Measurements from ENCODE around the gene COL15A1. TPM values are rescaled to one million over a fixed set of nuclear protein-coding genes. Genes with fewer than 3 reads are reported as not detected.
"Not testable (repeated sequence)": the region's sequence is repeated elsewhere in the genome, so short reads cannot be mapped to it uniquely, and the experiment has no call there.

Gene COL15A1
- total RNA-seq, 1 experiment from 2014 or later: 0.04 TPM

DNA sequence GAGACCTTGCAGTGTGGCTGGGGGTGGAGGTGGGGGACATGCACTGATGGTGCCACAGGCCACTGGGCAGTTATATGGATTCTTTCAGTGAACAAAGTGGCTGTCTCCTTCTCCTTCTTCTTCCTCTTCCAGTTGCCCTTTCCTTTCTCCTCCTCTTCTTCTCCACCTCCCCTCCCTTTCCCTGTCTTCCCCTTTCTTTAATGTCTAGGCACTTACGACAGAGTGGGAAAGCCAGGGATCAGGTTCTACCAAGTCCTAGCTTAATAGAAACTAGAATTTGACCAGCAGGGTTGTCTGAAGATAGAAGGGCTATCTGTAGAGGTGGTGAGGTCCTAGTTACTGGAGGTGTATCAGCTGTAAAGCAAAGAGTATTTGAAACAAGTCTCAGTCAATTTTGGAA is 62.8 kb downstream of the COL15A1 start:
- TF ChIP-seq EZH2 (IDR thresholded peaks at IDR 0.05; ENCODE audit: borderline replicate concordance, low read depth, low read length, poor library complexity, severe bottlenecking): no peak
- TF ChIP-seq, protein P1, sequence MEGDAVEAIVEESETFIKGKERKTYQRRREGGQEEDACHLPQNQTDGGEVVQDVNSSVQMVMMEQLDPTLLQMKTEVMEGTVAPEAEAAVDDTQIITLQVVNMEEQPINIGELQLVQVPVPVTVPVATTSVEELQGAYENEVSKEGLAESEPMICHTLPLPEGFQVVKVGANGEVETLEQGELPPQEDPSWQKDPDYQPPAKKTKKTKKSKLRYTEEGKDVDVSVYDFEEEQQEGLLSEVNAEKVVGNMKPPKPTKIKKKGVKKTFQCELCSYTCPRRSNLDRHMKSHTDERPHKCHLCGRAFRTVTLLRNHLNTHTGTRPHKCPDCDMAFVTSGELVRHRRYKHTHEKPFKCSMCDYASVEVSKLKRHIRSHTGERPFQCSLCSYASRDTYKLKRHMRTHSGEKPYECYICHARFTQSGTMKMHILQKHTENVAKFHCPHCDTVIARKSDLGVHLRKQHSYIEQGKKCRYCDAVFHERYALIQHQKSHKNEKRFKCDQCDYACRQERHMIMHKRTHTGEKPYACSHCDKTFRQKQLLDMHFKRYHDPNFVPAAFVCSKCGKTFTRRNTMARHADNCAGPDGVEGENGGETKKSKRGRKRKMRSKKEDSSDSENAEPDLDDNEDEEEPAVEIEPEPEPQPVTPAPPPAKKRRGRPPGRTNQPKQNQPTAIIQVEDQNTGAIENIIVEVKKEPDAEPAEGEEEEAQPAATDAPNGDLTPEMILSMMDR (conservative IDR thresholded peaks at IDR 0.05; ENCODE audit: low read depth, low read length): no peak
- H3K36me3 ChIP-seq (ENCODE audit: insufficient read depth, low read length, poor library complexity, severe bottlenecking): no peaks in the 10 kb centered on the region
- peaks cover 13% of the 10 kb centered on the region for H3K9me3 ChIP-seq (ENCODE audit: low read depth, low read length, poor library complexity, severe bottlenecking)
- CTCF ChIA-PET: no interaction called here
- no TSS peak for BruUV-seq (replicated peaks)
- POLR2A ChIA-PET (ENCODE audit: low non-redundant PET): interaction anchor here (0.5 kb wide), 1 partner anchor 1104 kb away, joined by 3 read pairs; no protein-coding TSS in a partner anchor
- H3K4me1 ChIP-seq (ENCODE audit: insufficient read depth, low read length, poor library complexity, severe bottlenecking): no peaks in the 10 kb centered on the region
- no peak for DNase-seq (ENCODE audit: low spot score)
- H3K27me3 ChIP-seq (replicated peaks; ENCODE audit: insufficient read depth, low read depth, low read length, poor library complexity): peaks cover 8% of the 10 kb centered on the region
- H3K4me3 ChIP-seq (ENCODE audit: low read depth, low read length, poor library complexity, severe bottlenecking): no peak overlapping the region
- intact Hi-C loops (cut with micrococcal nuclease; ENCODE audit: unreplicated experiment): no loop called here
- no peak overlapping the region for H3K27ac ChIP-seq (ENCODE audit: low read depth, low read length, poor library complexity, severe bottlenecking)

DNA sequence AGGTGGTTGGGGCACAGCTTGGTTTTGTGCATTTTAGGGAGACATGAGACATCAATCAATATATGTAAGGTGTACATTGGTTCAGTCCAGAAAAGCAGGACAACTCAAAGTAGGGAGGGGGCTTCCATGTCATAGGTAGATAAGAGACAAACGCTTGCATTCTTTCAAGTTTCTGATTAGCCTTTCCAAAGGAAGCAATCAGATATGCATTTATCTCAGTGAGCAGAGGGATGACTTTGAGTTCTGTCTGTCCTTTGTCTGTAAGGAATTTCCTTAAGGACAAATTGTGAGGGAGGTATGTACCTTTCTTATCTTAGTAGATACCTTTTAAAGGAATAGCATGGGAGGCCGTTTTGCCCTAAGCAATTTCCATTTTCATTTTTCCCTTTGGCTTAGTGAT is 63.3 kb downstream of the COL15A1 start:
- no peak for DNase-seq (ENCODE audit: low spot score)
- Histone ChIP-seq H3K4me3 (ENCODE audit: low read depth, low read length, poor library complexity, severe bottlenecking) (no peak overlapping the region), H3K36me3 (ENCODE audit: insufficient read depth, low read length, poor library complexity, severe bottlenecking) (no peaks in the 10 kb centered on the region), H3K9me3 (ENCODE audit: low read depth, low read length, poor library complexity, severe bottlenecking) (peaks cover 16% of the 10 kb centered on the region), H3K27me3 (replicated peaks; ENCODE audit: insufficient read depth, low read depth, low read length, poor library complexity) (peaks cover 8% of the 10 kb centered on the region), H3K4me1 (ENCODE audit: insufficient read depth, low read length, poor library complexity, severe bottlenecking) (no peaks in the 10 kb centered on the region), H3K27ac (ENCODE audit: low read depth, low read length, poor library complexity, severe bottlenecking) (no peak overlapping the region)
- TF ChIP-seq, protein P1 (conservative IDR thresholded peaks at IDR 0.05; ENCODE audit: low read depth, low read length): no peak
- no peak for TF ChIP-seq EZH2 (IDR thresholded peaks at IDR 0.05; ENCODE audit: borderline replicate concordance, low read depth, low read length, poor library complexity, severe bottlenecking)
- CTCF ChIA-PET: no interaction called here
- POLR2A ChIA-PET (ENCODE audit: low non-redundant PET): interaction anchor here (0.5 kb wide), 1 partner anchor 1104 kb away, joined by 3 read pairs; no protein-coding TSS in a partner anchor
- no TSS peak for BruUV-seq (replicated peaks)
- intact Hi-C loops (cut with micrococcal nuclease; ENCODE audit: unreplicated experiment): no loop called here

DNA sequence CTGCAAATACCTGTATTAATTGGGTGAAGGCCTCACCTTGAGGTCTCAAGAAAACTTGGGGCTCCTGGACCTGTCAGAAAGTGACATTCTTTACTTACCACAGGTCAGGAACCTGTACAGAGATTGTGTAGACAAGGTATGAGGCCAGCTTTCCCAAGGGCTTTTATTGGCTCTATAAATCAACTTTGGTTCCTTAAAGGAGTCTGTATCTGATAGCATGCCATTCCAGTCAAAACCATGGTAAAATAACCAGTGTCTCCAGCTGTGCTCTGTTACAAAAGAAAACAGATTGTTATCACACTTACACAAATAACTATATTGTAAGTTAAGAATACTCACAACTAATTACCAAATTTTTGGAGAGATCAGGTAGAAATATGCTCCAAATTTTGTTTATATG is 64.5 kb downstream of the COL15A1 start:
- H3K27ac ChIP-seq (ENCODE audit: low read depth, low read length, poor library complexity, severe bottlenecking): no peak overlapping the region
- H3K9me3 ChIP-seq (ENCODE audit: low read depth, low read length, poor library complexity, severe bottlenecking): peaks cover 20% of the 10 kb centered on the region
- H3K27me3 ChIP-seq (replicated peaks; ENCODE audit: insufficient read depth, low read depth, low read length, poor library complexity): peaks cover 5% of the 10 kb centered on the region
- ChIA-PET CTCF (interaction anchor here (0.6 kb wide), 2 partner anchors 69 to 125 kb away, joined by 3 read pairs; no protein-coding TSS in a partner anchor), POLR2A (ENCODE audit: low non-redundant PET) (no interaction called here)
- no peak for DNase-seq (ENCODE audit: low spot score)
- TF ChIP-seq, protein P1 (conservative IDR thresholded peaks at IDR 0.05; ENCODE audit: low read depth, low read length): no peak
- TF ChIP-seq EZH2 (IDR thresholded peaks at IDR 0.05; ENCODE audit: borderline replicate concordance, low read depth, low read length, poor library complexity, severe bottlenecking): no peak
- H3K36me3 ChIP-seq (ENCODE audit: insufficient read depth, low read length, poor library complexity, severe bottlenecking): no peaks in the 10 kb centered on the region
- BruUV-seq (replicated peaks): no TSS peak
- H3K4me1 ChIP-seq (ENCODE audit: insufficient read depth, low read length, poor library complexity, severe bottlenecking): no peaks in the 10 kb centered on the region
- no peak overlapping the region for H3K4me3 ChIP-seq (ENCODE audit: low read depth, low read length, poor library complexity, severe bottlenecking)
- intact Hi-C loops (cut with micrococcal nuclease; ENCODE audit: unreplicated experiment): no loop called here

DNA sequence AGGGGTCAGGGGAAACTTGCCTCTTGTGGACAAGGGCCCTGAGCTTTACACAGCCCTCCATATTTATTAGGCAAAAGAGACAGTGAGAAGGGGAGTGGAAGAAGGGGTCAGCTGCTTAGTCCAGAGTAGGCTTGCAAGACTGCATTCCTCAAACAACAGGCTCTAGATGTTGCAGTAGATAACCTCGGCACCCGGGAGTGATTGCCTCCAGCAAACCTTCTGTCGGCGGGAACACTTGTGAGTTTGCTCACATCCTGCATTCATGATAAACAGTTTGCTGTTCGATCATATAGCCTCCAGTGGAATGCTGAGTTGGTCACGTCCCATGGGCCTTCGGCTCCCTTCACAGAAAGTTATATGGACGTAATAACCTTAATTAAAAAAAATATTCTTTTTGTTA is 66.7 kb downstream of the COL15A1 start:
- CTCF ChIA-PET; BruUV-seq (replicated peaks): not testable (repeated sequence)

More for the DNA sequence above, 66.7 kb downstream of the COL15A1 start:
- intact Hi-C loops (cut with micrococcal nuclease; ENCODE audit: unreplicated experiment); H3K27me3 ChIP-seq (replicated peaks; ENCODE audit: insufficient read depth, low read depth, low read length, poor library complexity); H3K36me3 ChIP-seq (ENCODE audit: insufficient read depth, low read length, poor library complexity, severe bottlenecking); H3K4me3 ChIP-seq (ENCODE audit: low read depth, low read length, poor library complexity, severe bottlenecking); H3K4me1 ChIP-seq (ENCODE audit: insufficient read depth, low read length, poor library complexity, severe bottlenecking); H3K27ac ChIP-seq (ENCODE audit: low read depth, low read length, poor library complexity, severe bottlenecking); POLR2A ChIA-PET (ENCODE audit: low non-redundant PET); DNase-seq (ENCODE audit: low spot score): not testable (repeated sequence)
- peaks cover 20% of the 10 kb centered on the region for H3K9me3 ChIP-seq (ENCODE audit: low read depth, low read length, poor library complexity, severe bottlenecking)

Measured in A673 (cell line).